ENCODE measurements around the gene CYP24A1.

Gene CYP24A1

GRCh38 chr20:54154439-54154838 lies 19.3 kb downstream of the CYP24A1 start:
- TF ChIP-seq, protein P1, sequence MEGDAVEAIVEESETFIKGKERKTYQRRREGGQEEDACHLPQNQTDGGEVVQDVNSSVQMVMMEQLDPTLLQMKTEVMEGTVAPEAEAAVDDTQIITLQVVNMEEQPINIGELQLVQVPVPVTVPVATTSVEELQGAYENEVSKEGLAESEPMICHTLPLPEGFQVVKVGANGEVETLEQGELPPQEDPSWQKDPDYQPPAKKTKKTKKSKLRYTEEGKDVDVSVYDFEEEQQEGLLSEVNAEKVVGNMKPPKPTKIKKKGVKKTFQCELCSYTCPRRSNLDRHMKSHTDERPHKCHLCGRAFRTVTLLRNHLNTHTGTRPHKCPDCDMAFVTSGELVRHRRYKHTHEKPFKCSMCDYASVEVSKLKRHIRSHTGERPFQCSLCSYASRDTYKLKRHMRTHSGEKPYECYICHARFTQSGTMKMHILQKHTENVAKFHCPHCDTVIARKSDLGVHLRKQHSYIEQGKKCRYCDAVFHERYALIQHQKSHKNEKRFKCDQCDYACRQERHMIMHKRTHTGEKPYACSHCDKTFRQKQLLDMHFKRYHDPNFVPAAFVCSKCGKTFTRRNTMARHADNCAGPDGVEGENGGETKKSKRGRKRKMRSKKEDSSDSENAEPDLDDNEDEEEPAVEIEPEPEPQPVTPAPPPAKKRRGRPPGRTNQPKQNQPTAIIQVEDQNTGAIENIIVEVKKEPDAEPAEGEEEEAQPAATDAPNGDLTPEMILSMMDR (IDR thresholded peaks at IDR 0.05; ENCODE audit: borderline replicate concordance, extremely low read depth, low read length, poor library complexity, severe bottlenecking): no peak
- no peak for TF ChIP-seq EZH2 (IDR thresholded peaks at IDR 0.05; ENCODE audit: borderline replicate concordance, low read depth, low read length, severe bottlenecking)
- Histone ChIP-seq H3K27me3 (ENCODE audit: insufficient read depth, low read length, poor library complexity) (peaks cover 23% of the 10 kb centered on the region), H3K4me1 (ENCODE audit: insufficient read depth, low read length) (no peaks in the 10 kb centered on the region), H3K4me2 (ENCODE audit: insufficient read depth, low read length) (no peak overlapping the region), H3K36me3 (ENCODE audit: insufficient read depth, low read length) (no peaks in the 10 kb centered on the region), H4K20me1 (ENCODE audit: insufficient read depth, low read length) (no peaks in the 10 kb centered on the region), H2AFZ (ENCODE audit: low read depth, low read length) (no peak overlapping the region), H3K27ac (ENCODE audit: low read length) (no peak overlapping the region), H3K9me3 (ENCODE audit: insufficient read depth, low read length, severe bottlenecking) (no peaks in the 10 kb centered on the region), H3K9ac (ENCODE audit: low read depth, low read length) (no peak overlapping the region), H3K79me2 (ENCODE audit: insufficient read depth, low read length) (no peaks in the 10 kb centered on the region), H3K4me3 (ENCODE audit: low read depth in 1 of 2, low read length in 2 of 2) (no peak overlapping the region)
- no peak for DNase-seq
- ATAC-seq (ENCODE audit: insufficient read depth, low read depth): no peak

GRCh38 chr20:54153847-54154246 lies 19.9 kb downstream of the CYP24A1 start:
- TF ChIP-seq, protein P1 (IDR thresholded peaks at IDR 0.05; ENCODE audit: borderline replicate concordance, extremely low read depth, low read length, poor library complexity, severe bottlenecking): no peak
- TF ChIP-seq EZH2 (IDR thresholded peaks at IDR 0.05; ENCODE audit: borderline replicate concordance, low read depth, low read length, severe bottlenecking): no peak
- Histone ChIP-seq H3K9ac (ENCODE audit: low read depth, low read length) (no peak overlapping the region), H3K4me3 (ENCODE audit: low read depth in 1 of 2, low read length in 2 of 2) (no peak overlapping the region), H3K27me3 (ENCODE audit: insufficient read depth, low read length, poor library complexity) (peaks cover 21% of the 10 kb centered on the region), H3K36me3 (ENCODE audit: insufficient read depth, low read length) (no peaks in the 10 kb centered on the region), H3K4me1 (ENCODE audit: insufficient read depth, low read length) (no peaks in the 10 kb centered on the region), H4K20me1 (ENCODE audit: insufficient read depth, low read length) (no peaks in the 10 kb centered on the region), H3K27ac (ENCODE audit: low read length) (no peak overlapping the region), H3K79me2 (ENCODE audit: insufficient read depth, low read length) (no peaks in the 10 kb centered on the region), H2AFZ (ENCODE audit: low read depth, low read length) (no peak overlapping the region), H3K4me2 (ENCODE audit: insufficient read depth, low read length) (no peak overlapping the region), H3K9me3 (ENCODE audit: insufficient read depth, low read length, severe bottlenecking) (no peaks in the 10 kb centered on the region)
- DNase-seq (no peak), ATAC-seq (ENCODE audit: insufficient read depth, low read depth) (no peak)

GRCh38 chr20:54153041-54153327 lies 20.8 kb downstream of the CYP24A1 start:
- Histone ChIP-seq H3K4me3 (ENCODE audit: low read depth in 1 of 2, low read length in 2 of 2) (no peak overlapping the region), H3K9me3 (ENCODE audit: insufficient read depth, low read length, severe bottlenecking) (no peaks in the 10 kb centered on the region), H2AFZ (ENCODE audit: low read depth, low read length) (no peak overlapping the region), H3K79me2 (ENCODE audit: insufficient read depth, low read length) (no peaks in the 10 kb centered on the region), H3K27ac (ENCODE audit: low read length) (no peak overlapping the region), H3K9ac (ENCODE audit: low read depth, low read length) (no peak overlapping the region), H4K20me1 (ENCODE audit: insufficient read depth, low read length) (no peaks in the 10 kb centered on the region), H3K4me1 (ENCODE audit: insufficient read depth, low read length) (no peaks in the 10 kb centered on the region), H3K36me3 (ENCODE audit: insufficient read depth, low read length) (no peaks in the 10 kb centered on the region), H3K27me3 (ENCODE audit: insufficient read depth, low read length, poor library complexity) (peaks cover 19% of the 10 kb centered on the region), H3K4me2 (ENCODE audit: insufficient read depth, low read length) (no peak overlapping the region)
- no peak for DNase-seq
- TF ChIP-seq, protein P1 (IDR thresholded peaks at IDR 0.05; ENCODE audit: borderline replicate concordance, extremely low read depth, low read length, poor library complexity, severe bottlenecking): no peak
- no peak for TF ChIP-seq EZH2 (IDR thresholded peaks at IDR 0.05; ENCODE audit: borderline replicate concordance, low read depth, low read length, severe bottlenecking)
- ATAC-seq (ENCODE audit: insufficient read depth, low read depth): no peak
